ENCODE results near the gene DOCK1.

Gene DOCK1

GRCh38 chr10:127162841-127163240 lies 257.6 kb downstream of the DOCK1 start:
- FAIRE-seq: no peak

GRCh38 chr10:127168261-127168660 lies 263.0 kb downstream of the DOCK1 start:
- no peak for DNase-seq (ENCODE audit: insufficient read length, low spot score)
- TF ChIP-seq POLR2A (IDR thresholded peaks at IDR 0.05; ENCODE audit: low read depth, low read length): no peak
- no peak for FAIRE-seq

More at GRCh38 chr10:127162841-127163240, 257.6 kb downstream of the DOCK1 start:
- DNase-seq (ENCODE audit: insufficient read length, low spot score): no peak
- no peak for TF ChIP-seq POLR2A (IDR thresholded peaks at IDR 0.05; ENCODE audit: low read depth, low read length)

- no peak for FAIRE-seq
- no peak for TF ChIP-seq POLR2A (IDR thresholded peaks at IDR 0.05; ENCODE audit: low read depth, low read length)
These were observed 269.6 kb downstream of the DOCK1 start for GRCh38 chr10:127174866-127175265.

GRCh38 chr10:127175357-127176110 lies 270.3 kb downstream of the DOCK1 start:
- FAIRE-seq (no peak), DNase-seq (ENCODE audit: insufficient read length, low spot score) (no peak)
- TF ChIP-seq POLR2A (IDR thresholded peaks at IDR 0.05; ENCODE audit: low read depth, low read length): no peak

More at GRCh38 chr10:127174866-127175265, 269.6 kb downstream of the DOCK1 start:
- no peak for DNase-seq (ENCODE audit: insufficient read length, low spot score)

GRCh38 chr10:127176649-127177048 lies 271.4 kb downstream of the DOCK1 start:
- DNase-seq (ENCODE audit: insufficient read length, low spot score): no peak
- TF ChIP-seq POLR2A (IDR thresholded peaks at IDR 0.05; ENCODE audit: low read depth, low read length): no peak
- FAIRE-seq: no peak

- no peak for DNase-seq (ENCODE audit: insufficient read length, low spot score)
- no peak for TF ChIP-seq POLR2A (IDR thresholded peaks at IDR 0.05; ENCODE audit: low read depth, low read length)
- FAIRE-seq: no peak
These were observed 274.5 kb downstream of the DOCK1 start for GRCh38 chr10:127179612-127180250.

GRCh38 chr10:127182161-127182560 lies 276.9 kb downstream of the DOCK1 start:
- FAIRE-seq (no peak), DNase-seq (ENCODE audit: insufficient read length, low spot score) (no peak)
- no peak for TF ChIP-seq POLR2A (IDR thresholded peaks at IDR 0.05; ENCODE audit: low read depth, low read length)

- FAIRE-seq (no peak), DNase-seq (ENCODE audit: insufficient read length, low spot score) (no peak)
- no peak for TF ChIP-seq POLR2A (IDR thresholded peaks at IDR 0.05; ENCODE audit: low read depth, low read length)
These were observed 279.4 kb downstream of the DOCK1 start for GRCh38 chr10:127184582-127184981.

- no peak for DNase-seq (ENCODE audit: insufficient read length, low spot score)
- FAIRE-seq: no peak
- TF ChIP-seq POLR2A (IDR thresholded peaks at IDR 0.05; ENCODE audit: low read depth, low read length): no peak
These were observed 281.6 kb downstream of the DOCK1 start for GRCh38 chr10:127186813-127187212.

GRCh38 chr10:127189226-127189625 lies 284.0 kb downstream of the DOCK1 start:
- no peak for TF ChIP-seq POLR2A (IDR thresholded peaks at IDR 0.05; ENCODE audit: low read depth, low read length)
- DNase-seq (ENCODE audit: insufficient read length, low spot score) (no peak), FAIRE-seq (no peak)

GRCh38 chr10:127190427-127190826 lies 285.2 kb downstream of the DOCK1 start:
- FAIRE-seq: no peak
- DNase-seq (ENCODE audit: insufficient read length, low spot score): no peak
- TF ChIP-seq POLR2A (IDR thresholded peaks at IDR 0.05; ENCODE audit: low read depth, low read length): no peak

GRCh38 chr10:127193125-127193524 lies 287.9 kb downstream of the DOCK1 start:
- FAIRE-seq (no peak), DNase-seq (ENCODE audit: insufficient read length, low spot score) (no peak)
- TF ChIP-seq POLR2A (IDR thresholded peaks at IDR 0.05; ENCODE audit: low read depth, low read length): no peak

GRCh38 chr10:127194111-127194510 lies 288.9 kb downstream of the DOCK1 start:
- FAIRE-seq (no peak), DNase-seq (ENCODE audit: insufficient read length, low spot score) (no peak)
- no peak for TF ChIP-seq POLR2A (IDR thresholded peaks at IDR 0.05; ENCODE audit: low read depth, low read length)

- no peak for DNase-seq (ENCODE audit: insufficient read length, low spot score)
- no peak for FAIRE-seq
- TF ChIP-seq POLR2A (IDR thresholded peaks at IDR 0.05; ENCODE audit: low read depth, low read length): no peak
These were observed 289.4 kb downstream of the DOCK1 start for GRCh38 chr10:127194599-127194998.

GRCh38 chr10:127195041-127195506 lies 289.8 kb downstream of the DOCK1 start:
- TF ChIP-seq POLR2A (IDR thresholded peaks at IDR 0.05; ENCODE audit: low read depth, low read length): no peak
- DNase-seq (ENCODE audit: insufficient read length, low spot score) (no peak), FAIRE-seq (no peak)

Measured in H54 (cell line).